PC-9 (cell line): ENCODE data around the gene COL18A1.

ENCODE experiments used
- EZH2 ChIP-seq: fragments of 200-600 bp; sonication (generic); IDR thresholded peaks from 2 replicates; pipeline ENCODE4 v1.8.0; 2017; ENCODE audit warnings: antibody characterized with exemption, low read depth
- TF ChIP-seq, protein P1 (sequence below): fragments of 200-600 bp; sonication (generic); conservative IDR thresholded peaks from 2 replicates; pipeline ENCODE4 v1.6.1; 2017; ENCODE audit warnings: mixed run types, antibody characterized with exemption, mild to moderate bottlenecking, moderate library complexity

- TF ChIP-seq, protein P1, sequence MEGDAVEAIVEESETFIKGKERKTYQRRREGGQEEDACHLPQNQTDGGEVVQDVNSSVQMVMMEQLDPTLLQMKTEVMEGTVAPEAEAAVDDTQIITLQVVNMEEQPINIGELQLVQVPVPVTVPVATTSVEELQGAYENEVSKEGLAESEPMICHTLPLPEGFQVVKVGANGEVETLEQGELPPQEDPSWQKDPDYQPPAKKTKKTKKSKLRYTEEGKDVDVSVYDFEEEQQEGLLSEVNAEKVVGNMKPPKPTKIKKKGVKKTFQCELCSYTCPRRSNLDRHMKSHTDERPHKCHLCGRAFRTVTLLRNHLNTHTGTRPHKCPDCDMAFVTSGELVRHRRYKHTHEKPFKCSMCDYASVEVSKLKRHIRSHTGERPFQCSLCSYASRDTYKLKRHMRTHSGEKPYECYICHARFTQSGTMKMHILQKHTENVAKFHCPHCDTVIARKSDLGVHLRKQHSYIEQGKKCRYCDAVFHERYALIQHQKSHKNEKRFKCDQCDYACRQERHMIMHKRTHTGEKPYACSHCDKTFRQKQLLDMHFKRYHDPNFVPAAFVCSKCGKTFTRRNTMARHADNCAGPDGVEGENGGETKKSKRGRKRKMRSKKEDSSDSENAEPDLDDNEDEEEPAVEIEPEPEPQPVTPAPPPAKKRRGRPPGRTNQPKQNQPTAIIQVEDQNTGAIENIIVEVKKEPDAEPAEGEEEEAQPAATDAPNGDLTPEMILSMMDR: no peak
- TF ChIP-seq EZH2: no peak
These were observed 36.7 kb downstream of the COL18A1 start for GRCh38 chr21:45441431-45442255.
